A549 treated with AZD9567 at 1 μM for 4 hours (cell line): ENCODE results near the gene STYK1. TPM values are rescaled to one million over a fixed set of nuclear protein-coding genes. Genes with fewer than 3 reads are reported as not detected.

ENCODE experiments used
- total RNA-seq: library from RNA; stranded (reverse); fragments of 200-300 nt; extraction: Qiagen RNA extraction; gene quantifications from 5 replicates; pipeline ENCODE4 v1.2.3, GENCODE V29; 2022; ENCODE audit not compliant: insufficient read depth

STYK1 gene
- 0.15 to 0.30 TPM (median 0.21 TPM) in 4 of 5 replicates, not detected in the other for total RNA-seq

GRCh38 chr12:10673659-10674384 is at the start of gene STYK1:
Gene STYK1 (minus strand): TSS chr12:10674052. CDS start chr12:10634618, 39,434 bp downstream.

GRCh38 chr12:10722905-10723746 is 49.3 kb upstream of the STYK1 start, which contains the start of gene YBX3:
Gene YBX3 (minus strand): TSS chr12:10723323. CDS start chr12:10723111, 212 bp downstream.

GRCh38 chr12:10613349-10614055 is 60.4 kb downstream of the STYK1 start, which contains the start of gene MAGOHB:
Gene MAGOHB (minus strand): TSS chr12:10613609. CDS start chr12:10613532, 77 bp downstream.

Other genes starting within 250 kb of the STYK1 start
- gene KLRC2, start 238.0 kb downstream of the STYK1 start, total RNA-seq = 1.3 to 2.3 TPM (median 1.8 TPM) in 4 of 5 replicates, not detected in the other
- 0.09 TPM in 1 of 5 replicates, not detected in the others for gene KLRC1, start 220.7 kb downstream of the STYK1 start, total RNA-seq
- 0.48 to 0.56 TPM (median 0.49 TPM) in 4 of 5 replicates, not detected in the other for gene EIF2S3B, start 168.2 kb downstream of the STYK1 start, total RNA-seq
- 43.3 to 53.0 TPM (median 48.9 TPM) in 5 replicates for gene MAGOHB, start 60.4 kb downstream of the STYK1 start, total RNA-seq
- gene YBX3, start 49.3 kb upstream of the STYK1 start, total RNA-seq = 246 to 298 TPM (median 264 TPM) in 5 replicates
- not detected in 5 replicates for gene TAS2R7, start 128.6 kb upstream of the STYK1 start, total RNA-seq
- not detected in 5 replicates for gene TAS2R8, start 133.2 kb upstream of the STYK1 start, total RNA-seq
- not detected in 5 replicates for gene TAS2R9, start 136.1 kb upstream of the STYK1 start, total RNA-seq
- 0.08 to 0.15 TPM (median 0.08 TPM) in 3 of 5 replicates, not detected in the others for gene TAS2R10, start 152.3 kb upstream of the STYK1 start, total RNA-seq
- 3.1 to 3.6 TPM (median 3.4 TPM) in 4 of 5 replicates, not detected in the other for gene PRR4, start 175.4 kb upstream of the STYK1 start, total RNA-seq
- gene PRH1, start 210.2 kb upstream of the STYK1 start, total RNA-seq = 1.0 to 3.7 TPM (median 3.0 TPM) in 4 of 5 replicates, not detected in the other
- gene TAS2R13, start 235.5 kb upstream of the STYK1 start, total RNA-seq = not detected in 5 replicates